Esophagus muscularis mucosa (tissue), 4 donors: ENCODE results near the gene MSANTD2. TPM values are rescaled to one million over a fixed set of nuclear protein-coding genes. Genes with fewer than 3 reads are reported as not detected.

Source experiments
- DNase-seq: peaks from one replicate; pipeline ENCODE4 v3.0.0-alpha.2; 2017; ENCODE audit errors: extremely low spot score
- H3K27ac ChIP-seq, 4 donors: fragments of 200-600 bp; sonication (generic); replicated peaks in 1 of 4; 1 replicate in 3 of 4; 2 replicates in 1 of 4; pipeline ENCODE4 v1.5.1; 2016 to 2019; ENCODE audit warnings: mild to moderate bottlenecking in 1 of 4
- H3K27me3 ChIP-seq, 4 donors: fragments of 200-600 bp; sonication (generic); one replicate each; pipeline versions ENCODE4 v1.5.1 to v1.6.0; 2016 to 2019
- H3K36me3 ChIP-seq, 4 donors: fragments of 200-600 bp; sonication (generic); one replicate each; pipeline ENCODE4 v1.5.1; 2016 to 2019
- H3K4me1 ChIP-seq, 4 donors: fragments of 200-600 bp; sonication (generic); one replicate each; pipeline ENCODE4 v1.5.1; 2016 to 2019
- H3K4me3 ChIP-seq, 4 donors: fragments of 200-600 bp; sonication (generic); 1 replicate in 2 of 4; 2 replicates in 2 of 4; pipeline ENCODE4 v1.5.1; 2016 to 2019; ENCODE audit warnings: mild to moderate bottlenecking in 4 of 4, moderate library complexity in 1 of 4
- H3K9me3 ChIP-seq, 4 donors: fragments of 200-600 bp; sonication (generic); 1 replicate in 3 of 4; 2 replicates in 1 of 4; pipeline ENCODE4 v1.5.1; 2016 to 2019
- EP300 ChIP-seq: sonication (generic); formaldehyde crosslinking; IDR thresholded peaks from one replicate; pipeline ENCODE4 v1.6.1; 2017; ENCODE audit warnings: antibody characterized with exemption
- POLR2A ChIP-seq: fragments of 450-650 bp; IDR thresholded peaks from one replicate; pipeline ENCODE4 v1.6.1; 2017; ENCODE audit warnings: antibody characterized with exemption, moderate library complexity, mild to moderate bottlenecking, low read depth
- POLR2AphosphoS5 ChIP-seq, 2 donors: sonication (generic); formaldehyde crosslinking; IDR thresholded peaks; one replicate each; pipeline ENCODE4 v1.6.1; 2017; ENCODE audit warnings: antibody characterized with exemption in 2 of 2
- WGBS: methylation state at CpG from one replicate; pipeline ENCODE4 v1.1.5; 2018; 5-methylcytosine and 5-hydroxymethylcytosine counted together
- intact Hi-C: fragments of 100-400 bp; cut with DNase I; formaldehyde crosslinking; loops from one replicate; pipeline ENCODE4 v1.15.1; 2023
- total RNA-seq, 4 donors: library from RNA; depleted of rRNA; stranded (reverse); fragments of >200 nt; gene quantifications; one replicate each; pipeline versions ENCODE4 v1.1.0 to v1.2.1, GENCODE V29; 2016
- TF ChIP-seq, protein P1 (sequence below), 3 experiments: fragments of 200-600 bp in 2 of 3; fragments of 450-650 bp in 1 of 3; sonication (generic) in 2 of 3; IDR thresholded peaks; one replicate each; pipeline ENCODE4 v1.5.1; 2017 to 2019; ENCODE audit warnings: antibody characterized with exemption in 3 of 3, mild to moderate bottlenecking in 2 of 3, moderate library complexity in 1 of 3

The MSANTD2 gene
- total RNA-seq, 4 donors from 2014 or later, result 9.6 to 14.0 (median 12.1) TPM

GRCh38 chr11:124738713-124739478 lies 61.3 kb downstream of the MSANTD2 start:
- intact Hi-C loops, result no loop called here
- H3K4me3 ChIP-seq, result peak overlapping the region; percentile 54 to 69 (median 59)

GRCh38 chr11:124737638-124738305 lies 62.4 kb downstream of the MSANTD2 start:
- WGBS, result 86% methylated on average over 7 of the region's 7 CpGs
- intact Hi-C loops, result no loop called here

More at GRCh38 chr11:124738713-124739478, 61.3 kb downstream of the MSANTD2 start:
- no peak for DNase-seq
- Histone ChIP-seq H3K27ac (no peak overlapping the region), H3K27me3 (peaks cover 7 to 82% (median 17%) of the 10 kb centered on the region in 4 donors), H3K4me1 (peaks cover 12 to 21% (median 20%) of the 10 kb centered on the region in 4 donors), H3K36me3 (no peaks in the 10 kb centered on the region), H3K9me3 (no peaks in the 10 kb centered on the region)
- TF ChIP-seq EP300 (no peak), POLR2AphosphoS5 (IDR thresholded peaks at IDR 0.05) (no peak), POLR2A (no peak)
- TF ChIP-seq, protein P1, sequence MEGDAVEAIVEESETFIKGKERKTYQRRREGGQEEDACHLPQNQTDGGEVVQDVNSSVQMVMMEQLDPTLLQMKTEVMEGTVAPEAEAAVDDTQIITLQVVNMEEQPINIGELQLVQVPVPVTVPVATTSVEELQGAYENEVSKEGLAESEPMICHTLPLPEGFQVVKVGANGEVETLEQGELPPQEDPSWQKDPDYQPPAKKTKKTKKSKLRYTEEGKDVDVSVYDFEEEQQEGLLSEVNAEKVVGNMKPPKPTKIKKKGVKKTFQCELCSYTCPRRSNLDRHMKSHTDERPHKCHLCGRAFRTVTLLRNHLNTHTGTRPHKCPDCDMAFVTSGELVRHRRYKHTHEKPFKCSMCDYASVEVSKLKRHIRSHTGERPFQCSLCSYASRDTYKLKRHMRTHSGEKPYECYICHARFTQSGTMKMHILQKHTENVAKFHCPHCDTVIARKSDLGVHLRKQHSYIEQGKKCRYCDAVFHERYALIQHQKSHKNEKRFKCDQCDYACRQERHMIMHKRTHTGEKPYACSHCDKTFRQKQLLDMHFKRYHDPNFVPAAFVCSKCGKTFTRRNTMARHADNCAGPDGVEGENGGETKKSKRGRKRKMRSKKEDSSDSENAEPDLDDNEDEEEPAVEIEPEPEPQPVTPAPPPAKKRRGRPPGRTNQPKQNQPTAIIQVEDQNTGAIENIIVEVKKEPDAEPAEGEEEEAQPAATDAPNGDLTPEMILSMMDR (IDR thresholded peaks at IDR 0.05), result no peak
- 80% methylated on average over 21 of the region's 21 CpGs for WGBS

GRCh38 chr11:124736736-124737135 lies 63.5 kb downstream of the MSANTD2 start:
- Histone ChIP-seq H3K4me1 (peaks cover 12 to 21% (median 20%) of the 10 kb centered on the region in 4 donors), H3K4me3 (no peak overlapping the region), H3K36me3 (no peaks in the 10 kb centered on the region), H3K27me3 (peaks cover 7 to 60% (median 11%) of the 10 kb centered on the region in 4 donors), H3K27ac (no peak overlapping the region), H3K9me3 (no peaks in the 10 kb centered on the region)
- no peak for TF ChIP-seq POLR2A
- no peak for TF ChIP-seq POLR2AphosphoS5 (IDR thresholded peaks at IDR 0.05)
- no peak for TF ChIP-seq EP300
- TF ChIP-seq, protein P1 (IDR thresholded peaks at IDR 0.05), result no peak
- WGBS, result 73% methylated on average over 3 of the region's 3 CpGs
- no peak for DNase-seq
- intact Hi-C loops, result no loop called here

More at GRCh38 chr11:124737638-124738305, 62.4 kb downstream of the MSANTD2 start:
- TF ChIP-seq POLR2A (no peak), POLR2AphosphoS5 (IDR thresholded peaks at IDR 0.05) (no peak), EP300 (no peak)
- TF ChIP-seq, protein P1 (IDR thresholded peaks at IDR 0.05), result no peak
- no peaks in the 10 kb centered on the region for H3K9me3 ChIP-seq
- H3K27me3 ChIP-seq, result peaks cover 7 to 70% (median 14%) of the 10 kb centered on the region in 4 donors
- DNase-seq, result no peak
- H3K36me3 ChIP-seq, result no peaks in the 10 kb centered on the region
- H3K27ac ChIP-seq, result no peak overlapping the region
- H3K4me1 ChIP-seq, result peaks cover 12 to 21% (median 20%) of the 10 kb centered on the region in 4 donors
- no peak overlapping the region for H3K4me3 ChIP-seq

GRCh38 chr11:124732230-124732629 lies 68.0 kb downstream of the MSANTD2 start:
- Histone ChIP-seq H3K4me1 (peaks cover 0 to 2% (median 0%) of the 10 kb centered on the region in 4 donors), H3K27me3 (peaks cover 0 to 23% (median 0%) of the 10 kb centered on the region in 4 donors), H3K27ac (no peak overlapping the region), H3K36me3 (no peaks in the 10 kb centered on the region), H3K4me3 (no peak overlapping the region), H3K9me3 (no peaks in the 10 kb centered on the region)
- intact Hi-C loops, result no loop called here
- DNase-seq, result no peak
- TF ChIP-seq POLR2A, result no peak
- TF ChIP-seq, protein P1 (IDR thresholded peaks at IDR 0.05), result no peak
- TF ChIP-seq POLR2AphosphoS5 (IDR thresholded peaks at IDR 0.05), result no peak
- TF ChIP-seq EP300, result no peak
- 93% methylated on average over 4 of the region's 4 CpGs for WGBS
